Neutrophil (primary cell): ENCODE results near the gene PTGFRN.

Experiments used
- H3K27ac ChIP-seq: fragments of 200-600 bp; sonication (generic); 2 replicates; pipeline ENCODE4 v1.5.1; 2016; ENCODE audit warnings: mild to moderate bottlenecking, moderate library complexity
- H3K27me3 ChIP-seq: fragments of 200-600 bp; sonication (generic); 2 replicates; pipeline ENCODE4 v1.6.0; 2016; ENCODE audit warnings: mild to moderate bottlenecking
- H3K36me3 ChIP-seq: fragments of 200-600 bp; sonication (generic); 2 replicates; pipeline ENCODE4 v1.5.1; 2017
- H3K4me1 ChIP-seq, 2 experiments: fragments of 200-600 bp in 1 of 2; sonication (generic) in 1 of 2; 1 replicate in 1 of 2; 2 replicates in 1 of 2; pipeline versions ENCODE4 v1.5.1 to v1.6.1; 2013 to 2016; ENCODE audit warnings: low read depth in 1 of 2, low read length in 1 of 2, mild to moderate bottlenecking in 1 of 2, moderate library complexity in 1 of 2; ENCODE audit not compliant: control insufficient read depth in 1 of 2, insufficient read depth in 1 of 2
- H3K4me3 ChIP-seq, 2 experiments: fragments of 200-600 bp in 1 of 2; sonication (generic) in 1 of 2; 1 replicate in 1 of 2; 2 replicates in 1 of 2; pipeline ENCODE4 v1.5.1; 2013 to 2016; ENCODE audit warnings: low read depth in 1 of 2, low read length in 1 of 2, mild to moderate bottlenecking in 1 of 2, moderate library complexity in 1 of 2
- H3K9me3 ChIP-seq: fragments of 200-600 bp; sonication (generic); 2 replicates; pipeline ENCODE4 v1.5.1; 2016
- TF ChIP-seq, protein P1 (sequence below): fragments of 200-600 bp; sonication (generic); IDR thresholded peaks from 2 replicates; pipeline ENCODE4 v1.5.1; 2016; ENCODE audit warnings: antibody characterized with exemption

PTGFRN gene

DNA sequence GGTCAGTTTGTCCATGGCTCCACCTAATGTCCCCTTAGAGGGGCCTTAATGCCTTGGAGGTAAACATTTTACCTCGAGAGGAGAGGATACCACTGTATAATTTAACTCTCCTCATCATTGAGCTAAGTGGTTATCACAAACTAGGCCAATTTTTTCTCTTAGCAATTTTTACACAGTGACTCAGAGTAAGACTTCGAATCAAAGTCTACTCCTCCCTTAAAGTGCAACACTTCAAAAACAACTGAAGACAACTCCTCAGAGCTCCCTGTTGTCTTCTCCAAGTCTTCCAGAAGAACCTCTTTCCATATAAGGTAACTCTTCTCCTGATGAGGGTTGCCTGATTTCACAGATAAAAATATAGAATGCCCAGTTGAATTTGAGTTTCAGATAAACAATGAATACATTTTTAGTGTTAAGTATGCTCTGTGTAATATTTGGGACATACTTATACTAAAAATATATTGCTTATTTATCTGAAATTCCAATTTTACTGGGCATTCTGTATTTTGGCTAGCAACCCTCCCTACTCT, 4.9 kb upstream of the PTGFRN start:
- H3K36me3 ChIP-seq: no peaks in the 10 kb centered on the region
- no peaks in the 10 kb centered on the region for H3K9me3 ChIP-seq
- no peak overlapping the region for H3K4me3 ChIP-seq
- TF ChIP-seq, protein P1, sequence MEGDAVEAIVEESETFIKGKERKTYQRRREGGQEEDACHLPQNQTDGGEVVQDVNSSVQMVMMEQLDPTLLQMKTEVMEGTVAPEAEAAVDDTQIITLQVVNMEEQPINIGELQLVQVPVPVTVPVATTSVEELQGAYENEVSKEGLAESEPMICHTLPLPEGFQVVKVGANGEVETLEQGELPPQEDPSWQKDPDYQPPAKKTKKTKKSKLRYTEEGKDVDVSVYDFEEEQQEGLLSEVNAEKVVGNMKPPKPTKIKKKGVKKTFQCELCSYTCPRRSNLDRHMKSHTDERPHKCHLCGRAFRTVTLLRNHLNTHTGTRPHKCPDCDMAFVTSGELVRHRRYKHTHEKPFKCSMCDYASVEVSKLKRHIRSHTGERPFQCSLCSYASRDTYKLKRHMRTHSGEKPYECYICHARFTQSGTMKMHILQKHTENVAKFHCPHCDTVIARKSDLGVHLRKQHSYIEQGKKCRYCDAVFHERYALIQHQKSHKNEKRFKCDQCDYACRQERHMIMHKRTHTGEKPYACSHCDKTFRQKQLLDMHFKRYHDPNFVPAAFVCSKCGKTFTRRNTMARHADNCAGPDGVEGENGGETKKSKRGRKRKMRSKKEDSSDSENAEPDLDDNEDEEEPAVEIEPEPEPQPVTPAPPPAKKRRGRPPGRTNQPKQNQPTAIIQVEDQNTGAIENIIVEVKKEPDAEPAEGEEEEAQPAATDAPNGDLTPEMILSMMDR: no peak
- H3K27ac ChIP-seq: no peak overlapping the region
- H3K27me3 ChIP-seq: peaks cover 80% of the 10 kb centered on the region
- H3K4me1 ChIP-seq: peaks cover 0 to 3% of the 10 kb centered on the region in 2 experiments

DNA sequence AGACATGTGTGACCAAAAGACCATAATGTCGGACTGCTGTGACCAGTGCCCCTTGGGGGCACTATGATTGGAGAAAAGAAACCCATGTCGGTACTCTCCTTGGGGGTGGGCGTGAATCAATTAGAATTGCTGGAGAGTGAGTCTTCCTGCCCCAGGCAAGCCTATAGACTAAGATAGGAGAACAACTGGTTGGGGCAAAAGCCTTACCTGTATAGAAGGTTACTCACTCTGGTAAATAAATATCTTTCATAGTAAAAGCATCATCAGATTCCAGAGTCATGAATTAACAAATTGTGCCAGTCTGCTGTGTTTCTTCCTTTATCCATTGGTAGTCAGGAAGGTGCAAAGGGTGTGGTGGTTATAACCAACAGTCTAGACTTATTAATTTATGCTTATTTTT, 2.9 kb upstream of the PTGFRN start:
- TF ChIP-seq, protein P1: no peak

DNA sequence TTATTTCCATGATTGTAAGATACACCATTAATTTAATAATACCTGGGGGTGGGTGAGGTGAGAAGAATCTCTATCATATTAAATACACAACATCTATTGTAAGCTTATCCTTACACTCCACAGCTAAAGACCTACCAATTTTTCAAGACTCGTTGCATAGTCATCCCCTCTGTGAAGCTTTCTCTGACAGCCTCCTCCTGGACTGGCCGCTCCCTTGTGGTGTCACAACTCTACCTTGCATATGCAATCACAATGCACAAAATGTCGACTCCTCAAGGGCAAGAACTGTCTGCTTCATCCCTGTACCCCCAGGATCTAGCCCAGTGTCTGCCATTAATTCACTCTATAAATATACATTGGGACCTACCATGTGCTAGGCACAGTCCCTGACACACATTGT, 2.4 kb upstream of the PTGFRN start:
- Histone ChIP-seq H3K4me1 (peaks cover 0 to 9% of the 10 kb centered on the region in 2 experiments), H3K27me3 (peaks cover 89% of the 10 kb centered on the region), H3K9me3 (no peaks in the 10 kb centered on the region), H3K4me3 (no peak overlapping the region), H3K27ac (no peak overlapping the region), H3K36me3 (no peaks in the 10 kb centered on the region)
- TF ChIP-seq, protein P1: no peak

More for the DNA sequence above, 2.9 kb upstream of the PTGFRN start:
- Histone ChIP-seq H3K27me3 (peaks cover 89% of the 10 kb centered on the region), H3K36me3 (no peaks in the 10 kb centered on the region), H3K9me3 (no peaks in the 10 kb centered on the region), H3K27ac (no peak overlapping the region), H3K4me3 (no peak overlapping the region), H3K4me1 (peaks cover 0 to 9% of the 10 kb centered on the region in 2 experiments)

DNA sequence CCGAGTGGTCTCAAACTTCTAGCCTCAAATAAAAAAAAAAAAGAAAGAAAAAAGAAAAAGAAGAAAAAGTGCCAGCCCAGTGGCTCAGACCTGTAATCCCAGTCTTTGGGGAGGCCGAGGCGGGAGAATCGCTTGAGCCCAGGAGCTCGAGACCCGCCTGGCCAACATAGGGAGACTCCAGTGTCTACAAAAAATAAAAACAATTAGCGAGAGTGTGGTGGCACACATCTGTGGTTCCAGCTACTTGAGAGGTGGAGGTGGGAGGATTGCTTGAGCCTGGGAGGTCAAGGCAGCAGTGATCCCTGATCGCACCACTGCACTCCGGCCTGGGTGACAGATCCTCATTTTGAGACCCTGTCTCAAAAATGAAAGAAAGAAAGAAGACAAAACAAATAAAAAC, 1.4 kb upstream of the PTGFRN start:
- H3K4me3 ChIP-seq: no peak overlapping the region
- H3K27ac ChIP-seq: no peak overlapping the region
- H3K4me1 ChIP-seq: peaks cover 0 to 9% of the 10 kb centered on the region in 2 experiments
- no peaks in the 10 kb centered on the region for H3K36me3 ChIP-seq
- H3K27me3 ChIP-seq: peaks cover 95% of the 10 kb centered on the region
- TF ChIP-seq, protein P1: no peak
- no peaks in the 10 kb centered on the region for H3K9me3 ChIP-seq

DNA sequence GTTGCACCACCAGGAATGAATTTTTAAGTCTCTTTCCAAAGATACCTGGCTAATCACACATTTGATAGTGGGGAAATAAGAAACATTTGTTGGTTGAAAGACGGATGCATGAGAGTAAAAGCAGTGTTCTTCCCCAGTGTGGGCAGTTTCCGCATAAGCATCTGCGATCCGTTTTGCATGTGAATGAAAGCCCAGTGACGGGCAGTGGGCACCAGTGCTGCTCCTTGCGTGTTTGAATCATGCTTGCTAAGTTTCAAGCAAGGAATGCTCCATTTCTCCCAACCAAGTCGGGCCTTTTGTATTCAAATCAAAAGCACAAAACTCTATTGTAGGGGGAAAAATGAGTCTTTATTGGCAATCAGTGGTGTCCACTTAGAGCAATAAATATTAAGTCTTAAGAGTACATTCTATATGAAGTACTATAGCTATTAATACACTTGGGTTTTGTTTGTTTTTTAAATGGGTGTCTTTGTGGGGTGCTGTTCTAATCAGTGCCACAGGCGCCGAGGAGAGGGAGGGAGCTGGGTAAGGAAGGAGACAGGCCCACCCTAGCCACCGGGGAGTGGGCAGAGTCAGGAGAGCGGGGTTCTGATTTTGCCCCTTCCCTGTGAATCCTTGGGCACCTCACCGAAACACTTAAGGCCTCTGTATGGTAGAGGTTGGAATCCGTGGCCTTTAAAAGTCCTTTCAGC, 750 bp upstream of the PTGFRN start:
- TF ChIP-seq, protein P1: no peak
- no peaks in the 10 kb centered on the region for H3K9me3 ChIP-seq
- H3K36me3 ChIP-seq: no peaks in the 10 kb centered on the region
- no peak overlapping the region for H3K27ac ChIP-seq
- no peak overlapping the region for H3K4me3 ChIP-seq
- H3K4me1 ChIP-seq: peaks cover 0 to 9% of the 10 kb centered on the region in 2 experiments
- H3K27me3 ChIP-seq: peaks cover 97% of the 10 kb centered on the region
